GM23338 (cell line): Measurements from ENCODE around the gene DYNLT2B. TPM values are rescaled to one million over a fixed set of nuclear protein-coding genes. Genes with fewer than 3 reads are reported as not detected.

ENCODE experiments used
- ATAC-seq: fragments of 200-7000 bp; cut with Tn5 transposase; 3 replicates; pipeline ENCODE4 v1.9.1; 2020
- DNase-seq: peaks from one replicate; pipeline ENCODE4 v3.0.0-alpha.2; 2015; ENCODE audit warnings: low spot score
- H2AFZ ChIP-seq: fragments of 200-600 bp; sonication (generic); 2 replicates; pipeline ENCODE4 v1.8.0; 2016; ENCODE audit warnings: antibody characterized with exemption, mild to moderate bottlenecking, moderate library complexity
- H3F3A ChIP-seq: fragments of 200-600 bp; sonication (generic); replicated peaks from 2 replicates; pipeline ENCODE4 v1.8.0; 2017; ENCODE audit warnings: antibody characterized with exemption, mixed run types, low read depth
- H3K27ac ChIP-seq: fragments of 200-600 bp; sonication (generic); 2 replicates; pipeline ENCODE4 v1.6.1; 2016; ENCODE audit warnings: low read depth
- H3K27me3 ChIP-seq: fragments of 200-600 bp; sonication (generic); 2 replicates; pipeline ENCODE4 v1.8.0; 2016; ENCODE audit warnings: mild to moderate bottlenecking, mixed run types, moderate library complexity; ENCODE audit not compliant: insufficient read depth
- H3K36me3 ChIP-seq: fragments of 200-600 bp; sonication (generic); 2 replicates; pipeline ENCODE4 v1.8.0; 2016; ENCODE audit warnings: mild to moderate bottlenecking; ENCODE audit not compliant: insufficient read depth
- H3K4me1 ChIP-seq: fragments of 200-600 bp; sonication (generic); 2 replicates; pipeline ENCODE4 v1.8.0; 2016; ENCODE audit warnings: mild to moderate bottlenecking, moderate library complexity; ENCODE audit not compliant: insufficient read depth
- H3K4me2 ChIP-seq: fragments of 200-600 bp; sonication (generic); 2 replicates; pipeline ENCODE4 v1.7.1; 2017; ENCODE audit warnings: mixed run types
- H3K4me3 ChIP-seq: fragments of 200-600 bp; sonication (generic); 2 replicates; pipeline ENCODE4 v1.6.1; 2016; ENCODE audit warnings: mixed run types
- H3K79me2 ChIP-seq: fragments of 200-600 bp; sonication (generic); replicated peaks from 2 replicates; pipeline ENCODE4 v1.8.0; 2017; ENCODE audit warnings: mild to moderate bottlenecking; ENCODE audit not compliant: insufficient read depth
- H3K9me2 ChIP-seq: fragments of 200-600 bp; sonication (generic); 2 replicates; pipeline ENCODE4 v1.8.0; 2017; ENCODE audit not compliant: insufficient read depth
- H4K20me1 ChIP-seq: fragments of 200-600 bp; sonication (generic); replicated peaks from 2 replicates; pipeline ENCODE4 v1.8.0; 2017; ENCODE audit warnings: mild to moderate bottlenecking; ENCODE audit not compliant: insufficient read depth
- H3K27ac Mint-ChIP-seq: 2 replicates; pipeline ENCODE4 v1.8.0; 2020; ENCODE audit warnings: inconsistent platforms, mild to moderate bottlenecking, moderate library complexity, mixed read lengths
- H3K27me3 Mint-ChIP-seq: 3 replicates; pipeline ENCODE4 v1.8.0; 2022; ENCODE audit warnings: low read depth, mild to moderate bottlenecking, moderate library complexity, mixed read lengths, inconsistent platforms; ENCODE audit not compliant: insufficient read depth, poor library complexity
- H3K36me3 Mint-ChIP-seq: 3 replicates; pipeline ENCODE4 v1.8.0; 2021; ENCODE audit warnings: low read depth, mild to moderate bottlenecking, inconsistent platforms, moderate library complexity, mixed read lengths
- H3K4me1 Mint-ChIP-seq: 3 replicates; pipeline ENCODE4 v1.8.0; 2020; ENCODE audit warnings: mild to moderate bottlenecking, inconsistent platforms, mixed read lengths
- H3K4me3 Mint-ChIP-seq: 3 replicates; pipeline ENCODE4 v1.8.0; 2021; ENCODE audit warnings: moderate library complexity, mild to moderate bottlenecking, inconsistent platforms, mixed read lengths
- H3K9me3 Mint-ChIP-seq: 3 replicates; pipeline ENCODE4 v1.8.0; 2020; ENCODE audit warnings: moderate library complexity, mild to moderate bottlenecking, inconsistent platforms, mixed read lengths
- CREB1 ChIP-seq: fragments of 250-450 bp; sonication (Bioruptor Pico); IDR thresholded peaks from 2 replicates; pipeline ENCODE4 v1.5.0; 2020; ENCODE audit warnings: low read depth, mild to moderate bottlenecking, moderate library complexity
- ETS1 ChIP-seq: IDR thresholded peaks from 2 replicates; pipeline ENCODE4 v1.6.1; 2016; ENCODE audit warnings: antibody characterized with exemption
- EZH2phosphoT487 ChIP-seq: fragments of 200-600 bp; sonication (generic); IDR thresholded peaks from one replicate; pipeline ENCODE4 v1.8.1; 2018; ENCODE audit warnings: antibody characterized with exemption; ENCODE audit not compliant: unreplicated experiment
- JUNB ChIP-seq: IDR thresholded peaks from one replicate; pipeline ENCODE4 v1.6.1; 2016; ENCODE audit warnings: antibody characterized with exemption; ENCODE audit not compliant: unreplicated experiment
- NANOG ChIP-seq: IDR thresholded peaks from 2 replicates; pipeline ENCODE4 v1.6.1; 2016; ENCODE audit warnings: antibody characterized with exemption, borderline replicate concordance
- POLR2AphosphoS5 ChIP-seq: IDR thresholded peaks from 2 replicates; pipeline ENCODE4 v1.6.1; 2016; ENCODE audit warnings: antibody characterized with exemption, low read depth
- STAT1 ChIP-seq: IDR thresholded peaks from one replicate; pipeline ENCODE4 v1.6.1; 2016; ENCODE audit warnings: antibody characterized with exemption; ENCODE audit not compliant: unreplicated experiment
- ZNF114 ChIP-seq: fragments of 250-450 bp; sonication (Bioruptor Pico); IDR thresholded peaks from 2 replicates; pipeline ENCODE4 v1.5.0; 2020; ENCODE audit warnings: mild to moderate bottlenecking, moderate library complexity
- ZNF331 ChIP-seq: fragments of 250-450 bp; sonication (Bioruptor Pico); IDR thresholded peaks from 2 replicates; pipeline ENCODE4 v1.5.0; 2020; ENCODE audit warnings: low read depth, mild to moderate bottlenecking, moderate library complexity
- long read RNA-seq: library from polyadenylated mRNA; unstranded; transcript quantifications from one replicate; pipeline ENCODE4 v2.0.0, GENCODE V29; 2020; ENCODE audit not compliant: unreplicated experiment
- polyA plus RNA-seq: library from polyadenylated mRNA; unstranded; fragments of >200 nt; fragmentation: Nextera tagmentation; extraction: Ambion mirVana; gene quantifications from 2 replicates; pipeline ENCODE4 v1.2.1, GENCODE V29; 2016
- total RNA-seq: library from RNA; depleted of rRNA; stranded (reverse); fragments of >200 nt; shearing (Covaris generic); gene quantifications from 2 replicates; pipeline ENCODE4 v1.2.3, GENCODE V29; 2014; rRNA removed
- TF ChIP-seq, protein P1 (sequence below): fragments of 250-450 bp; sonication (Bioruptor Pico); IDR thresholded peaks from 2 replicates; pipeline ENCODE4 v1.5.0; 2020; ENCODE audit warnings: mild to moderate bottlenecking, moderate library complexity
- TF ChIP-seq, protein P2 (sequence below), 2 experiments: fragments of 200-600 bp in 1 of 2; sonication (generic) in 1 of 2; conservative IDR thresholded peaks; 2 replicates each; pipeline versions ENCODE4 v1.5.1 to v1.6.1; 2016 to 2017; ENCODE audit warnings: antibody characterized with exemption in 2 of 2, low read depth in 2 of 2, mild to moderate bottlenecking in 2 of 2, moderate library complexity in 1 of 2

DYNLT2B gene
- total RNA-seq (7.7 and 11.3 TPM in 2 replicates), polyA plus RNA-seq (36.7 and 42.7 TPM in 2 replicates)
- long read RNA-seq, transcript TCTEX1D2-201 (5 exons, 673 nt), result major isoform, 18 of 21 reads
- long read RNA-seq, partial matches to known transcripts, result 0 of 21 reads
- long read RNA-seq, other reads (novel, unspliced or antisense), result 1 of 21 reads

DNA sequence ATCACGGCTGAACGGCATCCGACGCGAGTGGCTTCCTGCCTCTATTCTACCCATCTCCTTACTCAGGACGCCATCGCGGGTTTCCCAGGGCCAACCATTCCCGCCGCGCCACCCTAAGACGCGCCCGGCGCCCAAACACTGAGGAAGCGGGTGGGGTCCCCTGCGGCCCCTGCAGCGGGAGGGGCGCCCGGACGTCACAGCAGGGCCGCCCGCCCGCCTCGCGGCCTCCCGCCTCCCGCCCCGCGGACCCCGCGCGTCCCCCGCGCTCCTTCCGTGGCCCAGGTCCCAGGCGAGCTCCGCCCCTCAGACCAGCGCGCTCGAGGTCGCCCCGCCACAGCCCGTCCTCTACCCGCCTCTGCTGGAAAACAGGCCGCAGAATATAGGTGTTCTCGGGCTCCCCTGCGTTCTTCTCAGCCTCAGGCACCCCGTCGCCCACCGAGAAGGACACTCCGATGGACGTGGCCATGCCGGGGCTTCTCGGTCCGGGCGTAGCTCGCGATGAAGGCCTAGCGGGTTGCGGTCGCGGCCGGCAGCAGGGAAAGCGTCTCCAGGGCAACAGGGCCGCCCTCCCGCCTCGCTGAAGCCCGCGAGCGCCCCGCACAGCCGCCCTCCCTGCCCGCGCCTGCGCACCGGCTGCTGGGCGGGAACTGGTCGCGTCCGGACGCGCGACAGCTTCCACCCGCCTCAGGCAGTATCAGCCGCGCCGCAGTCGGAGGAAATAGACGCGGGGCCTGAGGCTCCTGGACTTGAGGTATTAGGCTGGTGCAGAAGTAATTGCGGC, at the start of gene DYNLT2B:
Gene DYNLT2B (minus strand): TSS at position 554 of the 781 bp plus-strand sequence. CDS start 88 bp downstream, at position 466.
- Mint-ChIP-seq H3K27ac (peak within 1 kb of the TSS; percentile 94), H3K4me3 (peak within 1 kb of the TSS; percentile 92), H3K9me3 (no peaks in the 10 kb centered on the region), H3K27me3 (peaks cover 16% of the 10 kb centered on the region), H3K4me1 (peaks cover 5% of the 10 kb centered on the region; the same call in 1 of the 3 replicates), H3K36me3 (peaks cover 8% of the 10 kb centered on the region)
- no peaks in the 10 kb centered on the region for H3K36me3 ChIP-seq
- peak within 1 kb of the TSS; percentile 96; the same call in 1 of the 2 replicates for H2AFZ ChIP-seq
- TF ChIP-seq ETS1, result no peak
- TF ChIP-seq POLR2AphosphoS5, result peak; percentile 88
- no peak for TF ChIP-seq NANOG
- TF ChIP-seq, protein P1, sequence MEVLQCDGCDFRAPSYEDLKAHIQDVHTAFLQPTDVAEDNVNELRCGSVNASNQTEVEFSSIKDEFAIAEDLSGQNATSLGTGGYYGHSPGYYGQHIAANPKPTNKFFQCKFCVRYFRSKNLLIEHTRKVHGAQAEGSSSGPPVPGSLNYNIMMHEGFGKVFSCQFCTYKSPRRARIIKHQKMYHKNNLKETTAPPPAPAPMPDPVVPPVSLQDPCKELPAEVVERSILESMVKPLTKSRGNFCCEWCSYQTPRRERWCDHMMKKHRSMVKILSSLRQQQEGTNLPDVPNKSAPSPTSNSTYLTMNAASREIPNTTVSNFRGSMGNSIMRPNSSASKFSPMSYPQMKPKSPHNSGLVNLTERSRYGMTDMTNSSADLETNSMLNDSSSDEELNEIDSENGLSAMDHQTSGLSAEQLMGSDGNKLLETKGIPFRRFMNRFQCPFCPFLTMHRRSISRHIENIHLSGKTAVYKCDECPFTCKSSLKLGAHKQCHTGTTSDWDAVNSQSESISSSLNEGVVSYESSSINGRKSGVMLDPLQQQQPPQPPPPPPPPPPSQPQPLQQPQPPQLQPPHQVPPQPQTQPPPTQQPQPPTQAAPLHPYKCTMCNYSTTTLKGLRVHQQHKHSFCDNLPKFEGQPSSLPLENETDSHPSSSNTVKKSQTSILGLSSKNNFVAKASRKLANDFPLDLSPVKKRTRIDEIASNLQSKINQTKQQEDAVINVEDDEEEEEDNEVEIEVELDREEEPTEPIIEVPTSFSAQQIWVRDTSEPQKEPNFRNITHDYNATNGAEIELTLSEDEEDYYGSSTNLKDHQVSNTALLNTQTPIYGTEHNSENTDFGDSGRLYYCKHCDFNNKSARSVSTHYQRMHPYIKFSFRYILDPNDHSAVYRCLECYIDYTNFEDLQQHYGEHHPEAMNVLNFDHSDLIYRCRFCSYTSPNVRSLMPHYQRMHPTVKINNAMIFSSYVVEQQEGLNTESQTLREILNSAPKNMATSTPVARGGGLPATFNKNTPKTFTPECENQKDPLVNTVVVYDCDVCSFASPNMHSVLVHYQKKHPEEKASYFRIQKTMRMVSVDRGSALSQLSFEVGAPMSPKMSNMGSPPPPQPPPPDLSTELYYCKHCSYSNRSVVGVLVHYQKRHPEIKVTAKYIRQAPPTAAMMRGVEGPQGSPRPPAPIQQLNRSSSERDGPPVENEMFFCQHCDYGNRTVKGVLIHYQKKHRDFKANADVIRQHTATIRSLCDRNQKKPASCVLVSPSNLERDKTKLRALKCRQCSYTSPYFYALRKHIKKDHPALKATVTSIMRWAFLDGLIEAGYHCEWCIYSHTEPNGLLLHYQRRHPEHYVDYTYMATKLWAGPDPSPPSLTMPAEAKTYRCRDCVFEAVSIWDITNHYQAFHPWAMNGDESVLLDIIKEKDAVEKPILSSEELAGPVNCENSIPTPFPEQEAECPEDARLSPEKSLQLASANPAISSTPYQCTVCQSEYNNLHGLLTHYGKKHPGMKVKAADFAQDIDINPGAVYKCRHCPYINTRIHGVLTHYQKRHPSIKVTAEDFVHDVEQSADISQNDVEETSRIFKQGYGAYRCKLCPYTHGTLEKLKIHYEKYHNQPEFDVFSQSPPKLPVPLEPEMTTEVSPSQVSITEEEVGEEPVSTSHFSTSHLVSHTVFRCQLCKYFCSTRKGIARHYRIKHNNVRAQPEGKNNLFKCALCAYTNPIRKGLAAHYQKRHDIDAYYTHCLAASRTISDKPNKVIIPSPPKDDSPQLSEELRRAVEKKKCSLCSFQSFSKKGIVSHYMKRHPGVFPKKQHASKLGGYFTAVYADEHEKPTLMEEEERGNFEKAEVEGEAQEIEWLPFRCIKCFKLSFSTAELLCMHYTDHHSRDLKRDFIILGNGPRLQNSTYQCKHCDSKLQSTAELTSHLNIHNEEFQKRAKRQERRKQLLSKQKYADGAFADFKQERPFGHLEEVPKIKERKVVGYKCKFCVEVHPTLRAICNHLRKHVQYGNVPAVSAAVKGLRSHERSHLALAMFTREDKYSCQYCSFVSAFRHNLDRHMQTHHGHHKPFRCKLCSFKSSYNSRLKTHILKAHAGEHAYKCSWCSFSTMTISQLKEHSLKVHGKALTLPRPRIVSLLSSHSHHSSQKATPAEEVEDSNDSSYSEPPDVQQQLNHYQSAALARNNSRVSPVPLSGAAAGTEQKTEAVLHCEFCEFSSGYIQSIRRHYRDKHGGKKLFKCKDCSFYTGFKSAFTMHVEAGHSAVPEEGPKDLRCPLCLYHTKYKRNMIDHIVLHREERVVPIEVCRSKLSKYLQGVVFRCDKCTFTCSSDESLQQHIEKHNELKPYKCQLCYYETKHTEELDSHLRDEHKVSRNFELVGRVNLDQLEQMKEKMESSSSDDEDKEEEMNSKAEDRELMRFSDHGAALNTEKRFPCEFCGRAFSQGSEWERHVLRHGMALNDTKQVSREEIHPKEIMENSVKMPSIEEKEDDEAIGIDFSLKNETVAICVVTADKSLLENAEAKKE (CRISPR knock-in tag), result no peak
- no peak for TF ChIP-seq STAT1
- TF ChIP-seq ZNF114 (CRISPR knock-in tag), result no peak
- TF ChIP-seq, protein P2, sequence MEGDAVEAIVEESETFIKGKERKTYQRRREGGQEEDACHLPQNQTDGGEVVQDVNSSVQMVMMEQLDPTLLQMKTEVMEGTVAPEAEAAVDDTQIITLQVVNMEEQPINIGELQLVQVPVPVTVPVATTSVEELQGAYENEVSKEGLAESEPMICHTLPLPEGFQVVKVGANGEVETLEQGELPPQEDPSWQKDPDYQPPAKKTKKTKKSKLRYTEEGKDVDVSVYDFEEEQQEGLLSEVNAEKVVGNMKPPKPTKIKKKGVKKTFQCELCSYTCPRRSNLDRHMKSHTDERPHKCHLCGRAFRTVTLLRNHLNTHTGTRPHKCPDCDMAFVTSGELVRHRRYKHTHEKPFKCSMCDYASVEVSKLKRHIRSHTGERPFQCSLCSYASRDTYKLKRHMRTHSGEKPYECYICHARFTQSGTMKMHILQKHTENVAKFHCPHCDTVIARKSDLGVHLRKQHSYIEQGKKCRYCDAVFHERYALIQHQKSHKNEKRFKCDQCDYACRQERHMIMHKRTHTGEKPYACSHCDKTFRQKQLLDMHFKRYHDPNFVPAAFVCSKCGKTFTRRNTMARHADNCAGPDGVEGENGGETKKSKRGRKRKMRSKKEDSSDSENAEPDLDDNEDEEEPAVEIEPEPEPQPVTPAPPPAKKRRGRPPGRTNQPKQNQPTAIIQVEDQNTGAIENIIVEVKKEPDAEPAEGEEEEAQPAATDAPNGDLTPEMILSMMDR (conservative IDR thresholded peaks at IDR 0.05; ENCODE audit: low read depth in 2 of 2), result 0 out of 4 replicates have a peak, but pooled peaks of 1 of the 2 experiments have one; percentile 17
- no peak for TF ChIP-seq JUNB
- TF ChIP-seq EZH2phosphoT487, result no peak
- TF ChIP-seq CREB1, result peak; percentile 72
- TF ChIP-seq ZNF331 (CRISPR knock-in tag), result no peak
- ATAC-seq (peak; percentile 90), DNase-seq (peak; percentile 91)
- H3K9me2 ChIP-seq, result no peaks in the 10 kb centered on the region
- peak within 1 kb of the TSS; percentile 89 for H3K4me3 ChIP-seq
- H3K27ac ChIP-seq, result peak within 1 kb of the TSS; percentile 66; the same call in 1 of the 2 replicates
- H4K20me1 ChIP-seq, result no peaks in the 10 kb centered on the region; the same call in 1 of the 2 replicates
- H3K27me3 ChIP-seq, result no peaks in the 10 kb centered on the region
- no peaks in the 10 kb centered on the region for H3F3A ChIP-seq
- H3K4me1 ChIP-seq, result no peaks in the 10 kb centered on the region
- H3K79me2 ChIP-seq, result no peaks in the 10 kb centered on the region
- H3K4me2 ChIP-seq, result peak within 1 kb of the TSS; percentile 81
